GM18526 (cell line): ENCODE data around the gene CCDC83.

Experiments used
- POLR2A ChIP-seq: IDR thresholded peaks from 3 replicates; pipeline ENCODE4 v1.6.1; 2011; ENCODE audit not compliant: insufficient read length; ENCODE audit errors: extremely low read depth

The CCDC83 gene

GRCh38 chr11:85903406-85903805 is 48.2 kb downstream of the CCDC83 start:
- no peak for TF ChIP-seq POLR2A

- TF ChIP-seq POLR2A = no peak
These were observed 48.6 kb downstream of the CCDC83 start for GRCh38 chr11:85903811-85904210.

- TF ChIP-seq POLR2A = no peak
These were observed 57.2 kb downstream of the CCDC83 start for GRCh38 chr11:85912414-85912813.

- no peak for TF ChIP-seq POLR2A
These were observed 58.3 kb downstream of the CCDC83 start for GRCh38 chr11:85913513-85913912.

- no peak for TF ChIP-seq POLR2A
These were observed 59.2 kb downstream of the CCDC83 start for GRCh38 chr11:85914425-85914824.

- no peak for TF ChIP-seq POLR2A
These were observed 64.0 kb downstream of the CCDC83 start for GRCh38 chr11:85918910-85919794.

- no peak for TF ChIP-seq POLR2A
These were observed 67.2 kb downstream of the CCDC83 start for GRCh38 chr11:85922367-85922766.

GRCh38 chr11:85923455-85923854 is 68.3 kb downstream of the CCDC83 start:
- TF ChIP-seq POLR2A = no peak

- TF ChIP-seq POLR2A = no peak
These were observed 75.7 kb downstream of the CCDC83 start for GRCh38 chr11:85930879-85931366.

GRCh38 chr11:85934596-85935169 is 79.5 kb downstream of the CCDC83 start:
- no peak for TF ChIP-seq POLR2A

GRCh38 chr11:85935751-85936150 is 80.6 kb downstream of the CCDC83 start:
- TF ChIP-seq POLR2A = no peak

GRCh38 chr11:85937835-85938234 is 82.7 kb downstream of the CCDC83 start:
- TF ChIP-seq POLR2A = no peak

GRCh38 chr11:85939099-85940015 is 84.2 kb downstream of the CCDC83 start:
- TF ChIP-seq POLR2A = no peak

GRCh38 chr11:85941380-85941973 is 86.3 kb downstream of the CCDC83 start:
- no peak for TF ChIP-seq POLR2A

- TF ChIP-seq POLR2A = no peak
These were observed 90.1 kb downstream of the CCDC83 start for GRCh38 chr11:85945296-85945695.

GRCh38 chr11:85945788-85946187 is 90.6 kb downstream of the CCDC83 start:
- no peak for TF ChIP-seq POLR2A

GRCh38 chr11:85946221-85946620 is 91.0 kb downstream of the CCDC83 start:
- TF ChIP-seq POLR2A = no peak
